HepG2 (cell line): ENCODE data around the gene VDAC1. TPM values are rescaled to one million over a fixed set of nuclear protein-coding genes. Genes with fewer than 3 reads are reported as not detected.

Experiments
- CSRNP1 ChIP-seq: sonication (generic); formaldehyde crosslinking; IDR thresholded peaks from 2 replicates; pipeline ENCODE4 v1.8.1; 2023; ENCODE audit warnings: mild to moderate bottlenecking, missing genetic modification reagents
- HBP1 ChIP-seq: IDR thresholded peaks from 2 replicates; pipeline ENCODE4 v1.6.1; 2016; ENCODE audit warnings: low read depth, control low read depth
- HMGXB3 ChIP-seq: sonication (generic); formaldehyde crosslinking; IDR thresholded peaks from 2 replicates; pipeline ENCODE4 v1.4.0; 2020; ENCODE audit warnings: missing genetic modification reagents, borderline replicate concordance
- MAX ChIP-seq: IDR thresholded peaks from 2 replicates; pipeline ENCODE4 v1.6.1; 2012; ENCODE audit warnings: inconsistent platforms
- PHF5A ChIP-seq: IDR thresholded peaks from one replicate; pipeline ENCODE4 v1.6.1; 2018; ENCODE audit warnings: low read depth, missing genetic modification reagents; ENCODE audit not compliant: unreplicated experiment
- RELA ChIP-seq: sonication (generic); formaldehyde crosslinking; IDR thresholded peaks from 2 replicates; pipeline ENCODE4 v1.4.0; 2020; ENCODE audit warnings: missing genetic modification reagents
- SOX13 ChIP-seq, 3 experiments: fragments of 450-650 bp in 1 of 3; sonication (generic) in 1 of 3; formaldehyde crosslinking in 1 of 3; IDR thresholded peaks in 2 of 3; conservative IDR thresholded peaks in 1 of 3; 2 replicates each; pipeline versions ENCODE4 v1.5.0 to v1.6.1; 2016 to 2020; ENCODE audit warnings: antibody characterized with exemption in 1 of 3, mild to moderate bottlenecking in 1 of 3, missing compliant biosample characterization in 1 of 3, missing genetic modification reagents in 1 of 3, moderate library complexity in 1 of 3
- ZBTB1 ChIP-seq: sonication (generic); formaldehyde crosslinking; IDR thresholded peaks from 2 replicates; pipeline ENCODE4 v1.4.0; 2020; ENCODE audit warnings: missing genetic modification reagents, borderline replicate concordance
- ZHX1 ChIP-seq: sonication (generic); formaldehyde crosslinking; IDR thresholded peaks from 2 replicates; pipeline ENCODE4 v1.8.1; 2022; ENCODE audit warnings: low read depth, mild to moderate bottlenecking, missing genetic modification reagents
- ZNF337 ChIP-seq: sonication (generic); formaldehyde crosslinking; IDR thresholded peaks from 2 replicates; pipeline ENCODE4 v1.5.1; 2020; ENCODE audit warnings: missing genetic modification reagents, low read depth, mild to moderate bottlenecking, borderline replicate concordance
- ZNF383 ChIP-seq: sonication (generic); formaldehyde crosslinking; IDR thresholded peaks from 2 replicates; pipeline ENCODE4 v1.4.0; 2020; ENCODE audit warnings: missing genetic modification reagents, mild to moderate bottlenecking, borderline replicate concordance
- ZNF431 ChIP-seq: sonication (generic); formaldehyde crosslinking; IDR thresholded peaks from 2 replicates; pipeline ENCODE4 v1.9.0; 2022; ENCODE audit warnings: missing genetic modification reagents, low read depth, mild to moderate bottlenecking, borderline replicate concordance
- ZNF496 ChIP-seq: sonication (generic); formaldehyde crosslinking; IDR thresholded peaks from 2 replicates; pipeline ENCODE4 v1.8.1; 2023; ENCODE audit warnings: mild to moderate bottlenecking, moderate library complexity, missing genetic modification reagents; ENCODE audit not compliant: insufficient replicate concordance
- polyA plus RNA-seq, 8 experiments: library from polyadenylated mRNA; depleted of rRNA in 3 of 8; stranded (reverse) in 7 of 8; unstranded in 1 of 8; fragments of >200 nt; fragmentation: Illumina TruSeq in 4 of 8; extraction: Trizol in 4 of 8; gene quantifications; 2 replicates each; pipeline versions ENCODE4 v1.2.1 to v1.2.3, GENCODE V29; 2011 to 2016; ENCODE audit warnings: low read depth in 4 of 8, missing spikeins in 1 of 8, mixed read lengths in 1 of 8; ENCODE audit not compliant: insufficient read depth in 1 of 8
- total RNA-seq, 5 experiments: library from RNA; depleted of rRNA; stranded (reverse); fragments of >200 nt; fragmentation: Illumina TruSeq; extraction: Trizol; gene quantifications; 2 replicates each; pipeline ENCODE4 v1.2.3, GENCODE V29; 2016; ENCODE audit warnings: low read depth in 1 of 5

VDAC1 gene
- total and polyA plus RNA-seq, 2 of the 13 experiments (the other 11 are each of a cell fraction or from before 2014, with no cell fraction given): 112 to 380 TPM

- TF ChIP-seq CSRNP1 (no peak), HMGXB3 (CRISPR knock-in tag) (no peak), PHF5A (CRISPR knock-in tag) (no peak), HBP1 (CRISPR knock-in tag) (no peak), ZHX1 (CRISPR knock-in tag) (no peak), ZNF431 (no peak), ZNF337 (CRISPR knock-in tag) (0 out of 2 replicates have a peak, but pooled peaks have one; percentile 49), ZNF496 (CRISPR knock-in tag) (no peak), RELA (CRISPR knock-in tag) (no peak), ZBTB1 (CRISPR knock-in tag) (no peak), ZNF383 (no peak), SOX13 (IDR thresholded peaks at IDR 0.05) (0 out of 2 replicates have a peak, but pooled peaks have one; percentile 50), SOX13 (CRISPR knock-in tag; conservative IDR thresholded peaks at IDR 0.05 in 1 of 2, IDR thresholded peaks at IDR 0.05 in 1 of 2) (peak in 1 of 2 experiments; percentile 89; a peak in 2 of 4 replicates), MAX (peak; percentile 41; the same call in 1 of the 2 replicates)
Measured at GRCh38 chr5:134000696-134001453, 3.9 kb downstream of the VDAC1 start (continued).
